Spleen (tissue), 3 donors: ENCODE data around the gene GTF2H2C_2.
"Not testable (repeated sequence)": the region's sequence is repeated elsewhere in the genome, so short reads cannot be mapped to it uniquely, and the experiment has no call there.

Experiments
- POLR2A ChIP-seq, 3 donors: fragments of 450-650 bp; IDR thresholded peaks; one replicate each; pipeline ENCODE4 v1.5.1; 2017; ENCODE audit warnings: antibody characterized with exemption in 3 of 3, mild to moderate bottlenecking in 1 of 3
- POLR2AphosphoS5 ChIP-seq, 3 donors: sonication (generic); formaldehyde crosslinking; IDR thresholded peaks; one replicate each; pipeline ENCODE4 v1.5.1; 2017; ENCODE audit warnings: antibody characterized with exemption in 3 of 3

GRCh38 chr5:70451249-70451984 is 36.2 kb downstream of the GTF2H2C_2 start:
- TF ChIP-seq POLR2AphosphoS5, POLR2A (IDR thresholded peaks at IDR 0.05): not testable (repeated sequence)
